Measurements from ENCODE around the gene ATP5MC3.

ATP5MC3 gene

GRCh38 chr2:175126661-175127060, 54.8 kb downstream of the ATP5MC3 start:
- peak overlapping the region; percentile 60 for H3K27ac ChIP-seq
- peak; percentile 24 for DNase-seq (ENCODE audit: low read depth, low spot score)
